Ascending aorta (tissue), 2 donors: ENCODE data around the gene PRPS1L1. TPM values are rescaled to one million over a fixed set of nuclear protein-coding genes. Genes with fewer than 3 reads are reported as not detected.

Experiments used
- DNase-seq, 2 donors: peaks; one replicate each; pipeline ENCODE4 v3.0.0-alpha.2; 2019; ENCODE audit warnings: low spot score in 2 of 2
- H3K27ac ChIP-seq, 2 donors: fragments of 200-600 bp; sonication (generic); one replicate each; pipeline ENCODE4 v1.5.1; 2016 to 2017; ENCODE audit warnings: mild to moderate bottlenecking in 1 of 2
- H3K27me3 ChIP-seq: fragments of 200-600 bp; sonication (generic); one replicate; pipeline ENCODE4 v1.5.1; 2017
- H3K36me3 ChIP-seq, 2 donors: fragments of 200-600 bp; sonication (generic); one replicate each; pipeline ENCODE4 v1.5.1; 2016
- H3K4me1 ChIP-seq, 2 donors: fragments of 200-600 bp; sonication (generic); one replicate each; pipeline ENCODE4 v1.5.1; 2016 to 2017; ENCODE audit warnings: mild to moderate bottlenecking in 1 of 2
- H3K4me3 ChIP-seq, 2 donors: fragments of 200-600 bp; sonication (generic); one replicate each; pipeline ENCODE4 v1.5.1; 2016 to 2017; ENCODE audit warnings: mild to moderate bottlenecking in 1 of 2
- H3K9me3 ChIP-seq, 2 donors: fragments of 200-600 bp; sonication (generic); one replicate each; pipeline ENCODE4 v1.5.1; 2016
- intact Hi-C: fragments of 100-400 bp; cut with DNase I; formaldehyde crosslinking; loops from one replicate; pipeline ENCODE4 v1.15.1; 2023
- total RNA-seq: library from RNA; depleted of rRNA; stranded (reverse); fragments of >200 nt; gene quantifications from one replicate; pipeline ENCODE4 v1.1.0, GENCODE V29; 2016
- TF ChIP-seq, protein P1 (sequence below), 3 experiments: fragments of 200-600 bp in 2 of 3; fragments of 450-650 bp in 1 of 3; sonication (generic) in 2 of 3; IDR thresholded peaks; one replicate each; pipeline ENCODE4 v1.5.1; 2016 to 2019; ENCODE audit warnings: antibody characterized with exemption in 3 of 3, mild to moderate bottlenecking in 1 of 3, moderate library complexity in 1 of 3

The PRPS1L1 gene
- total RNA-seq, 1 donor from 2014 or later: not detected

- Histone ChIP-seq H3K4me1 (no peaks in the 10 kb centered on the region), H3K4me3 (no peak overlapping the region), H3K27me3 (no peaks in the 10 kb centered on the region), H3K9me3 (no peaks in the 10 kb centered on the region), H3K36me3 (no peaks in the 10 kb centered on the region), H3K27ac (no peak overlapping the region)
- no peak for DNase-seq
- TF ChIP-seq, protein P1, sequence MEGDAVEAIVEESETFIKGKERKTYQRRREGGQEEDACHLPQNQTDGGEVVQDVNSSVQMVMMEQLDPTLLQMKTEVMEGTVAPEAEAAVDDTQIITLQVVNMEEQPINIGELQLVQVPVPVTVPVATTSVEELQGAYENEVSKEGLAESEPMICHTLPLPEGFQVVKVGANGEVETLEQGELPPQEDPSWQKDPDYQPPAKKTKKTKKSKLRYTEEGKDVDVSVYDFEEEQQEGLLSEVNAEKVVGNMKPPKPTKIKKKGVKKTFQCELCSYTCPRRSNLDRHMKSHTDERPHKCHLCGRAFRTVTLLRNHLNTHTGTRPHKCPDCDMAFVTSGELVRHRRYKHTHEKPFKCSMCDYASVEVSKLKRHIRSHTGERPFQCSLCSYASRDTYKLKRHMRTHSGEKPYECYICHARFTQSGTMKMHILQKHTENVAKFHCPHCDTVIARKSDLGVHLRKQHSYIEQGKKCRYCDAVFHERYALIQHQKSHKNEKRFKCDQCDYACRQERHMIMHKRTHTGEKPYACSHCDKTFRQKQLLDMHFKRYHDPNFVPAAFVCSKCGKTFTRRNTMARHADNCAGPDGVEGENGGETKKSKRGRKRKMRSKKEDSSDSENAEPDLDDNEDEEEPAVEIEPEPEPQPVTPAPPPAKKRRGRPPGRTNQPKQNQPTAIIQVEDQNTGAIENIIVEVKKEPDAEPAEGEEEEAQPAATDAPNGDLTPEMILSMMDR (IDR thresholded peaks at IDR 0.05): no peak
- intact Hi-C loops: no loop called here
These were observed 31.5 kb upstream of the PRPS1L1 start for GRCh38 chr7:18059171-18059570.

DNA sequence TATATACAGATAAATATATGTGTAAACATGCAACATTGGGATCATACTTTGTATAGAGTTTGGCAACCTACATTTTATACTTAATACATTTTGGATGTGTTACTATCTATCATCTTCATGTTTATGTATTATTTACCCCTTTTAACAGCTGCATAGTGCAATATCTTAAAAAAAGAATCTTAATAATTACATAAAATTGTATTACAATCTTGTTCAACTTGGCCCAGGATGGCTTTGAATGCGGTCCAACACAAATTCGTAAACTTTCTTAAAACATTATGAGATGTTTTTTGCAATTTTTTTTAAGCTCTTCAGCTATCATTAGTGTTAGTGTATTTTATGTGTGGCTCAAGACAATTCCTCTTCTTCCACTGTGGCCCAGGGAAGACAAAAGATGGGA, 26.3 kb upstream of the PRPS1L1 start:
- H3K36me3 ChIP-seq: no peaks in the 10 kb centered on the region
- no peaks in the 10 kb centered on the region for H3K9me3 ChIP-seq
- no peak overlapping the region for H3K27ac ChIP-seq
- TF ChIP-seq, protein P1 (IDR thresholded peaks at IDR 0.05): no peak
- no peaks in the 10 kb centered on the region for H3K27me3 ChIP-seq
- DNase-seq: no peak
- H3K4me1 ChIP-seq: no peaks in the 10 kb centered on the region
- no peak overlapping the region for H3K4me3 ChIP-seq
- intact Hi-C loops: no loop called here

GRCh38 chr7:18053177-18053928, 25.7 kb upstream of the PRPS1L1 start:
- H3K9me3 ChIP-seq: no peaks in the 10 kb centered on the region
- H3K27ac ChIP-seq: no peak overlapping the region
- TF ChIP-seq, protein P1 (IDR thresholded peaks at IDR 0.05): no peak

GRCh38 chr7:18049262-18049661, 21.6 kb upstream of the PRPS1L1 start:
- intact Hi-C loops: no loop called here
- no peaks in the 10 kb centered on the region for H3K4me1 ChIP-seq
- DNase-seq: no peak
- H3K4me3 ChIP-seq: no peak overlapping the region
- H3K27ac ChIP-seq: no peak overlapping the region
- H3K27me3 ChIP-seq: no peaks in the 10 kb centered on the region
- TF ChIP-seq, protein P1 (IDR thresholded peaks at IDR 0.05): no peak
- H3K36me3 ChIP-seq: no peaks in the 10 kb centered on the region
- no peaks in the 10 kb centered on the region for H3K9me3 ChIP-seq

More at GRCh38 chr7:18053177-18053928, 25.7 kb upstream of the PRPS1L1 start:
- Histone ChIP-seq H3K36me3 (no peaks in the 10 kb centered on the region), H3K4me3 (no peak overlapping the region), H3K4me1 (no peaks in the 10 kb centered on the region), H3K27me3 (no peaks in the 10 kb centered on the region)
- no peak for DNase-seq
- intact Hi-C loops: no loop called here

DNA sequence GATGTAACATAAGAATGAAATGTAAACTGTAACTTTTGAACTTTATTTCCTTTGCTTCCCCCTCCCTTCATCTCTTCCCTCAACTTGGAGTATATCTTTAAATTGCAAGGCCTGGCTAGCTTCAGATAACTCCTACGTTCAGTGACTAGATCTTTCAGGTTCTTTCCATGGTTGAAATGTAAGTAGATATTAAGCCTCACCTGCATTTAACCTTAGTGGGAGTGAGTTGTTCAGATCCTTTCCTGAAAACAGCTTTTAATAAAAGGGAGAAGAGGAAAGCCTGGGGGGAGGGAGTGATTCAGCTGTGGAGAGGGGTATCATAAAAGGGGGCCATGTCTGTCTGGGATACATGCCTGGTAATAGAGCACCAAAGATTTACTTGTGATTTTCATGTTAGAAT, 19.0 kb upstream of the PRPS1L1 start:
- intact Hi-C loops: no loop called here
- TF ChIP-seq, protein P1 (IDR thresholded peaks at IDR 0.05): no peak
- H3K4me3 ChIP-seq: no peak overlapping the region

More for the DNA sequence above, 19.0 kb upstream of the PRPS1L1 start:
- DNase-seq: no peak
- Histone ChIP-seq H3K36me3 (no peaks in the 10 kb centered on the region), H3K9me3 (no peaks in the 10 kb centered on the region), H3K4me1 (no peaks in the 10 kb centered on the region), H3K27ac (no peak overlapping the region), H3K27me3 (no peaks in the 10 kb centered on the region)
